B cell (primary cell): ENCODE data around the gene TMEM120A. TPM values are rescaled to one million over a fixed set of nuclear protein-coding genes. Genes with fewer than 3 reads are reported as not detected.

Experiments used
- ATAC-seq: fragments of 200-7000 bp; cut with Tn5 transposase; one replicate; pipeline ENCODE4 v1.10.0; 2021; ENCODE audit warnings: low read depth, mild to moderate bottlenecking, moderate number of reproducible peaks, moderate library complexity
- CTCF ChIA-PET: fragments of 350-600 bp; sonication (Branson Sonifier 250); formaldehyde crosslinking; loops from one replicate; lab custom pipeline; 2021; ENCODE audit warnings: antibody characterized with exemption, inconsistent platforms; lab: Charles Lee
- POLR2A ChIA-PET: fragments of 350-600 bp; sonication (Branson Sonifier 250); formaldehyde crosslinking; loops from one replicate; lab custom pipeline; 2021; ENCODE audit warnings: antibody characterized with exemption; lab: Charles Lee
- DNase-seq: peaks from one replicate; pipeline ENCODE4 v3.0.0; 2013
- H2AFZ ChIP-seq: 2 replicates; pipeline ENCODE4 v1.6.1; 2012; ENCODE audit warnings: mild to moderate bottlenecking, low read depth, low read length; ENCODE audit not compliant: insufficient read depth, poor library complexity, severe bottlenecking
- H3K27ac ChIP-seq, 2 donors: 1 replicate in 1 of 2; 2 replicates in 1 of 2; pipeline ENCODE4 v1.5.1; 2012 to 2013; ENCODE audit warnings: low read length in 2 of 2, mild to moderate bottlenecking in 2 of 2, moderate library complexity in 1 of 2
- H3K27me3 ChIP-seq, 4 experiments: fragments of 200-600 bp in 1 of 4; sonication (generic) in 1 of 4; replicated peaks in 1 of 4; 1 replicate in 2 of 4; 2 replicates in 2 of 4; pipeline versions ENCODE4 v1.6.1 to v1.7.0; 2013 to 2016; ENCODE audit warnings: low read length in 3 of 4, mild to moderate bottlenecking in 2 of 4, mixed read lengths in 1 of 4, moderate library complexity in 1 of 4; ENCODE audit not compliant: insufficient read depth in 4 of 4, control insufficient read depth in 3 of 4; ENCODE audit errors: control extremely low read depth in 1 of 4
- H3K36me3 ChIP-seq, 2 experiments: replicated peaks in 1 of 2; 1 replicate in 1 of 2; 2 replicates in 1 of 2; pipeline versions ENCODE4 v1.6.1 to v1.7.1; 2013; ENCODE audit warnings: low read length in 1 of 2; ENCODE audit not compliant: insufficient read depth in 2 of 2, control insufficient read depth in 1 of 2; ENCODE audit errors: control extremely low read depth in 1 of 2, extremely low read depth in 1 of 2
- H3K4me1 ChIP-seq, 2 donors: fragments of 200-600 bp in 1 of 2; sonication (generic) in 1 of 2; 1 replicate in 1 of 2; 2 replicates in 1 of 2; pipeline versions ENCODE4 v1.5.1 to v1.6.1; 2013 to 2017; ENCODE audit warnings: low read length in 2 of 2; ENCODE audit not compliant: control insufficient read depth in 2 of 2, insufficient read depth in 2 of 2
- H3K4me2 ChIP-seq: replicated peaks from 2 replicates; pipeline ENCODE3; 2012; ENCODE audit warnings: mild to moderate bottlenecking, low read depth, low read length; ENCODE audit not compliant: poor library complexity, severe bottlenecking
- H3K4me3 ChIP-seq, 5 experiments: fragments of 200-600 bp in 1 of 5; sonication (generic) in 1 of 5; 1 replicate in 3 of 5; 2 replicates in 2 of 5; pipeline versions ENCODE4 v1.5.1 to v1.7.0; 2011 to 2016; ENCODE audit warnings: low read length in 4 of 5, mild to moderate bottlenecking in 4 of 5, low read depth in 2 of 5, control low read depth in 1 of 5, moderate library complexity in 1 of 5; ENCODE audit not compliant: insufficient read depth in 1 of 5; ENCODE audit errors: control extremely low read depth in 1 of 5, extremely low read depth in 1 of 5
- H3K79me2 ChIP-seq: fragments of 200-600 bp; sonication (generic); one replicate; pipeline ENCODE4 v1.6.0; 2016; ENCODE audit warnings: low read length; ENCODE audit not compliant: control insufficient read depth, insufficient read depth
- H3K9ac ChIP-seq: fragments of 200-600 bp; sonication (generic); 2 replicates; pipeline ENCODE4 v1.6.1; 2017; ENCODE audit warnings: mild to moderate bottlenecking, low read length, moderate library complexity
- H3K9me3 ChIP-seq, 3 donors: one replicate each; pipeline versions ENCODE4 v1.6.1 to v1.7.1; 2013; ENCODE audit warnings: low read length in 2 of 3; ENCODE audit not compliant: control insufficient read depth in 2 of 3, insufficient read depth in 1 of 3; ENCODE audit errors: control extremely low read depth in 1 of 3
- H4K20me1 ChIP-seq: 2 replicates; pipeline ENCODE4 v1.6.0; 2012; ENCODE audit warnings: mild to moderate bottlenecking, low read length; ENCODE audit not compliant: insufficient read depth, control insufficient read depth, poor library complexity, severe bottlenecking
- H3K27ac Mint-ChIP-seq: one replicate; pipeline ENCODE4 v1.8.0; 2021; ENCODE audit warnings: mixed read lengths
- H3K27me3 Mint-ChIP-seq: one replicate; pipeline ENCODE4 v1.8.0; 2021; ENCODE audit warnings: mixed read lengths
- H3K4me1 Mint-ChIP-seq: one replicate; pipeline ENCODE4 v1.8.0; 2021; ENCODE audit warnings: mixed read lengths
- H3K4me3 Mint-ChIP-seq: one replicate; pipeline ENCODE4 v1.8.0; 2021; ENCODE audit warnings: mixed read lengths
- H3K9me3 Mint-ChIP-seq: one replicate; pipeline ENCODE4 v1.8.0; 2022; ENCODE audit warnings: mixed read lengths; ENCODE audit not compliant: insufficient read depth
- EZH2 ChIP-seq: IDR thresholded peaks from 2 replicates; pipeline ENCODE4 v1.6.1; 2012; ENCODE audit warnings: borderline replicate concordance, low read depth, mild to moderate bottlenecking, moderate library complexity, low read length; ENCODE audit not compliant: insufficient read depth, poor library complexity, severe bottlenecking
- WGBS: methylation state at CpG from one replicate; pipeline ENCODE4 v1.1.5; 2013; ENCODE audit warnings: missing lambda C conversion rate; ENCODE audit not compliant: insufficient coverage; 5-methylcytosine and 5-hydroxymethylcytosine counted together
- intact Hi-C: fragments of 100-400 bp; cut with micrococcal nuclease; formaldehyde crosslinking; loops from one replicate; pipeline ENCODE4 v1.10.0; 2022
- polyA plus RNA-seq: library from polyadenylated mRNA; depleted of rRNA; stranded (reverse); fragments of >200 nt; gene quantifications from 2 replicates; pipeline ENCODE4 v1.2.3, GENCODE V29; 2012
- total RNA-seq, 2 donors: library from RNA; stranded (reverse); fragments of 120-200 nt in 1 of 2; gene quantifications; 1 replicate in 1 of 2; 2 replicates in 1 of 2; pipeline versions ENCODE4 v1.2.3 to v1.2.4, GENCODE V29; 2013 to 2022
- TF ChIP-seq, protein P1 (sequence below): fragments of 200-600 bp; IDR thresholded peaks from one replicate; pipeline ENCODE4 v1.8.0; 2022; ENCODE audit warnings: antibody characterized with exemption, mild to moderate bottlenecking

TMEM120A gene
- total and polyA plus RNA-seq, 2 donors (not counting 1 experiment from before 2014, with no cell fraction given): 39.0 to 49.3 TPM

DNA sequence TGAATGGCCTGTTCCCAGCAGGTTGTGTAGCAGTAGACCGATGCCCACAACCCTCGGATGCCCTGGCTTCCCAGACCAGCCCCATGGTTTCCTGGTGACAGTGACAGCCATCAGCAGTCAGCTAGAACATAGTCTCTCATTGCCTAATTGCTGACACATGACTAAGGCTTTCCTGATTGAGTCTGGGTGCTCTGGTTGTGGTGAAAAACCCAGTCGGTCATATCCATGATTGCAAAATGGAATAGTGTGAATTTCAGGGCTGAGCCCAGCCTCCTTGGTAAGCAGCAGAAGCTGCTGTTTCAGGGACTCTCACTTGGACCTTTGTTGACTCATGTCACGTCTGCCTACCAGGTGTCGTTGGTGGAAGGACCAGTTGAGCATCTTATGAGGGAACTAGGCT lies 42.9 kb downstream of the TMEM120A start:
- H3K4me3 ChIP-seq: no peak overlapping the region
- Mint-ChIP-seq H3K4me1 (peaks cover 3% of the 10 kb centered on the region), H3K4me3 (no peak overlapping the region), H3K27me3 (no peaks in the 10 kb centered on the region), H3K9me3 (no peaks in the 10 kb centered on the region), H3K27ac (no peak overlapping the region)
- no peak for TF ChIP-seq EZH2
- TF ChIP-seq, protein P1, sequence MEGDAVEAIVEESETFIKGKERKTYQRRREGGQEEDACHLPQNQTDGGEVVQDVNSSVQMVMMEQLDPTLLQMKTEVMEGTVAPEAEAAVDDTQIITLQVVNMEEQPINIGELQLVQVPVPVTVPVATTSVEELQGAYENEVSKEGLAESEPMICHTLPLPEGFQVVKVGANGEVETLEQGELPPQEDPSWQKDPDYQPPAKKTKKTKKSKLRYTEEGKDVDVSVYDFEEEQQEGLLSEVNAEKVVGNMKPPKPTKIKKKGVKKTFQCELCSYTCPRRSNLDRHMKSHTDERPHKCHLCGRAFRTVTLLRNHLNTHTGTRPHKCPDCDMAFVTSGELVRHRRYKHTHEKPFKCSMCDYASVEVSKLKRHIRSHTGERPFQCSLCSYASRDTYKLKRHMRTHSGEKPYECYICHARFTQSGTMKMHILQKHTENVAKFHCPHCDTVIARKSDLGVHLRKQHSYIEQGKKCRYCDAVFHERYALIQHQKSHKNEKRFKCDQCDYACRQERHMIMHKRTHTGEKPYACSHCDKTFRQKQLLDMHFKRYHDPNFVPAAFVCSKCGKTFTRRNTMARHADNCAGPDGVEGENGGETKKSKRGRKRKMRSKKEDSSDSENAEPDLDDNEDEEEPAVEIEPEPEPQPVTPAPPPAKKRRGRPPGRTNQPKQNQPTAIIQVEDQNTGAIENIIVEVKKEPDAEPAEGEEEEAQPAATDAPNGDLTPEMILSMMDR: no peak
- CTCF ChIA-PET: no interaction called here
- peaks cover 26% of the 10 kb centered on the region for H4K20me1 ChIP-seq
- H2AFZ ChIP-seq: no peak overlapping the region
- H3K4me1 ChIP-seq: no peaks in the 10 kb centered on the region
- DNase-seq (no peak), ATAC-seq (no peak)
- no peak overlapping the region for H3K4me2 ChIP-seq
- H3K9me3 ChIP-seq: no peaks in the 10 kb centered on the region
- H3K79me2 ChIP-seq: peaks cover 26% of the 10 kb centered on the region
- peaks cover 1 to 22% of the 10 kb centered on the region in 2 experiments for H3K36me3 ChIP-seq
- POLR2A ChIA-PET: no interaction called here
- no peak overlapping the region for H3K27ac ChIP-seq
- 85% methylated on average over 5 of the region's 5 CpGs for WGBS
- intact Hi-C loops: no loop called here
- no peak overlapping the region for H3K9ac ChIP-seq
- no peaks in the 10 kb centered on the region for H3K27me3 ChIP-seq

DNA sequence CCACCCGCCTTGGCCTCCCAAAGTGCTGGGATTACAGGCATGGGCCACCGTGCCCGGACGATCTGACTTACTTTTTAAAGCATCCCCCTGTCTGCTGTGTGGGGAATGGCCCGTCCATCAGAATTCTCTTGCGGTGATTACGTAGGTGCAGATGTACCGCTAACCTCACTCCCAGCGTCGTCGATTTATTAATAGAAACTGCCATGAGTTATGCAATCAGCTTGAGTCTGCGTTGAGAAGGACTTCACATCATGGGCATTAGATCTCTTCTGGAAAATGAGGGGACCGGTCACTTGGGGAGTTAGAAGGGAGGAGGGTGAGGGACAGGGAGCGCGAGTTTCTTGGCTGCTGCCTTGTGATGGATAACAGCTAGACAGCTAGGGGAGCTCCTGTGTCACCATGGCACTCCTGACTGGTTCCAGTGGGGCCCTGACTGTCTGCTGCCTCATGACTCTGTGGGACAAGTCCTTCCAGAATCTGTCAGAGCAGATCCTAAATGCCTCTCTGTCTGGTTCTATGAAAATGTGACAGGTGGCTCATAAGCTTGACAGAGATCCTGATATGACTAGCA lies 44.2 kb downstream of the TMEM120A start:
- no peaks in the 10 kb centered on the region for H3K27me3 Mint-ChIP-seq
- Histone ChIP-seq H3K4me2 (no peak overlapping the region), H2AFZ (no peak overlapping the region), H3K4me3 (no peak overlapping the region), H3K79me2 (peaks cover 31% of the 10 kb centered on the region), H3K9ac (no peak overlapping the region), H3K9me3 (no peaks in the 10 kb centered on the region), H3K27me3 (no peaks in the 10 kb centered on the region), H4K20me1 (peaks cover 26% of the 10 kb centered on the region), H3K4me1 (no peaks in the 10 kb centered on the region), H3K36me3 (peaks cover 0 to 10% of the 10 kb centered on the region in 2 experiments), H3K27ac (no peak overlapping the region)
- peaks cover 3% of the 10 kb centered on the region for H3K4me1 Mint-ChIP-seq
- H3K27ac Mint-ChIP-seq: no peak overlapping the region
- TF ChIP-seq, protein P1: no peak
- TF ChIP-seq EZH2: no peak
- H3K4me3 Mint-ChIP-seq: no peak overlapping the region
- intact Hi-C loops: no loop called here
- DNase-seq: no peak
- CTCF ChIA-PET: no interaction called here
- no peak for ATAC-seq
- POLR2A ChIA-PET: no interaction called here
- 96% methylated on average over 14 of the region's 15 CpGs for WGBS
- H3K9me3 Mint-ChIP-seq: no peaks in the 10 kb centered on the region
